H4 (cell line): Measurements from ENCODE around the gene RASA2. TPM values are rescaled to one million over a fixed set of nuclear protein-coding genes. Genes with fewer than 3 reads are reported as not detected.

Source experiments
- DNase-seq: peaks from one replicate; pipeline ENCODE4 v3.0.0-alpha.2; 2015; ENCODE audit warnings: low spot score
- total RNA-seq: library from RNA; depleted of rRNA; stranded (reverse); fragments of >200 nt; shearing (Covaris generic); gene quantifications from 2 replicates; pipeline ENCODE4 v1.2.3, GENCODE V29; 2014; rRNA removed

The RASA2 gene
- total RNA-seq, 1 experiment from 2014 or later: 8.1 TPM

GRCh38 chr3:141646760-141647561 is 160.1 kb downstream of the RASA2 start:
- peak; percentile 85 for DNase-seq

- no peak for DNase-seq
Observed at GRCh38 chr3:141647562-141647915, 160.7 kb downstream of the RASA2 start.

- no peak for DNase-seq
Observed at GRCh38 chr3:141648055-141648910, 161.5 kb downstream of the RASA2 start.

GRCh38 chr3:141649871-141650270 is 163.0 kb downstream of the RASA2 start:
- DNase-seq: no peak

GRCh38 chr3:141650783-141651182 is 164.0 kb downstream of the RASA2 start:
- DNase-seq: no peak

- no peak for DNase-seq
Observed at GRCh38 chr3:141651409-141651808, 164.6 kb downstream of the RASA2 start.

GRCh38 chr3:141652349-141652748 is 165.5 kb downstream of the RASA2 start:
- DNase-seq: no peak

- no peak for DNase-seq
Observed at GRCh38 chr3:141653847-141654246, 167.0 kb downstream of the RASA2 start.

- DNase-seq: no peak
Observed at GRCh38 chr3:141655801-141656200, 169.0 kb downstream of the RASA2 start.

GRCh38 chr3:141656771-141657170 is 169.9 kb downstream of the RASA2 start:
- DNase-seq: no peak

- DNase-seq: no peak
Observed at GRCh38 chr3:141657516-141657915, 170.7 kb downstream of the RASA2 start.

GRCh38 chr3:141659821-141660613 is 173.2 kb downstream of the RASA2 start:
- DNase-seq: no peak

GRCh38 chr3:141660614-141660947 is 173.8 kb downstream of the RASA2 start:
- no peak for DNase-seq

- no peak for DNase-seq
Observed at GRCh38 chr3:141661229-141662196, 174.7 kb downstream of the RASA2 start.

GRCh38 chr3:141663993-141664392 is 177.2 kb downstream of the RASA2 start:
- no peak for DNase-seq

Other genes with a start within 250 kb of the RASA2 start
- 33.3 and 49.0 TPM in 2 replicates for gene ZBTB38, start 118.5 kb upstream of the RASA2 start, total RNA-seq